HepG2 (cell line): ENCODE measurements around the gene ANKS1A. TPM values are rescaled to one million over a fixed set of nuclear protein-coding genes. Genes with fewer than 3 reads are reported as not detected.
A peak's percentile ranks its signal among the peaks of the same experiment; 100 is the strongest.

Experiments
- ASH2L ChIP-seq: fragments of 300-600, 200-600 bp; sonication (generic); IDR thresholded peaks from 2 replicates; pipeline ENCODE4 v1.7.0; 2017; ENCODE audit warnings: low read depth, mild to moderate bottlenecking, moderate library complexity, mixed read lengths, low read length; ENCODE audit not compliant: insufficient read length
- BCL3 ChIP-seq: sonication (generic); formaldehyde crosslinking; IDR thresholded peaks from 2 replicates; pipeline ENCODE4 v1.5.1; 2020; ENCODE audit warnings: mild to moderate bottlenecking, missing genetic modification reagents, moderate library complexity
- FOXO1 ChIP-seq: sonication (generic); formaldehyde crosslinking; IDR thresholded peaks from 2 replicates; pipeline ENCODE4 v1.4.0; 2020; ENCODE audit warnings: missing genetic modification reagents
- HIC2 ChIP-seq: sonication (generic); formaldehyde crosslinking; IDR thresholded peaks from 2 replicates; pipeline ENCODE4 v1.9.0; 2022; ENCODE audit warnings: low read depth, missing genetic modification reagents
- JUND ChIP-seq: sonication (generic); formaldehyde crosslinking; IDR thresholded peaks from 2 replicates; pipeline ENCODE4 v1.8.0; 2022; ENCODE audit warnings: mild to moderate bottlenecking, missing genetic modification reagents
- KDM5A ChIP-seq: fragments of 200-600 bp; sonication (generic); IDR thresholded peaks from 2 replicates; pipeline ENCODE4 v1.7.0; 2018; ENCODE audit warnings: antibody characterized with exemption, mild to moderate bottlenecking, low read length, borderline replicate concordance
- MED13 ChIP-seq: sonication (generic); formaldehyde crosslinking; IDR thresholded peaks from 2 replicates; pipeline ENCODE4 v1.5.0; 2020; ENCODE audit warnings: missing genetic modification reagents
- REL ChIP-seq: sonication (generic); formaldehyde crosslinking; conservative IDR thresholded peaks from 2 replicates; pipeline ENCODE4 v1.8.0; 2022; ENCODE audit warnings: mild to moderate bottlenecking, missing genetic modification reagents, moderate library complexity
- SALL1 ChIP-seq: sonication (generic); formaldehyde crosslinking; IDR thresholded peaks from 2 replicates; pipeline ENCODE4 v1.8.0; 2022; ENCODE audit warnings: mild to moderate bottlenecking, missing genetic modification reagents
- ZBTB46 ChIP-seq: sonication (generic); formaldehyde crosslinking; IDR thresholded peaks from 2 replicates; pipeline ENCODE4 v1.4.0; 2020; ENCODE audit warnings: mild to moderate bottlenecking, missing genetic modification reagents, borderline replicate concordance
- ZFP37 ChIP-seq: sonication (generic); formaldehyde crosslinking; IDR thresholded peaks from 2 replicates; pipeline ENCODE4 v1.4.0; 2020; ENCODE audit warnings: missing genetic modification reagents, borderline replicate concordance
- ZHX2 ChIP-seq, 2 experiments: sonication (generic) in 1 of 2; formaldehyde crosslinking in 1 of 2; IDR thresholded peaks; 2 replicates each; pipeline versions ENCODE4 v1.6.1 to v1.9.0; 2014 to 2022; ENCODE audit warnings: antibody characterized with exemption in 1 of 2, borderline replicate concordance in 1 of 2, inconsistent platforms in 1 of 2, low read depth in 1 of 2, missing genetic modification reagents in 1 of 2
- ZNF136 ChIP-seq: sonication (generic); formaldehyde crosslinking; IDR thresholded peaks from 2 replicates; pipeline ENCODE4 v1.8.1; 2022; ENCODE audit warnings: low read depth, mild to moderate bottlenecking, moderate library complexity, missing genetic modification reagents
- ZNF253 ChIP-seq: sonication (generic); formaldehyde crosslinking; IDR thresholded peaks from 2 replicates; pipeline ENCODE4 v1.8.0; 2022; ENCODE audit warnings: mild to moderate bottlenecking, missing genetic modification reagents, borderline replicate concordance
- ZNF367 ChIP-seq: sonication (generic); formaldehyde crosslinking; IDR thresholded peaks from 2 replicates; pipeline ENCODE4 v1.4.0; 2020; ENCODE audit warnings: missing genetic modification reagents, borderline replicate concordance
- ZNF552 ChIP-seq: sonication (generic); formaldehyde crosslinking; IDR thresholded peaks from 2 replicates; pipeline ENCODE4 v1.9.0; 2022; ENCODE audit warnings: missing genetic modification reagents, mild to moderate bottlenecking, borderline replicate concordance
- polyA plus RNA-seq, 8 experiments: library from polyadenylated mRNA; depleted of rRNA in 3 of 8; stranded (reverse) in 7 of 8; unstranded in 1 of 8; fragments of >200 nt; fragmentation: Illumina TruSeq in 4 of 8; extraction: Trizol in 4 of 8; gene quantifications; 2 replicates each; pipeline versions ENCODE4 v1.2.1 to v1.2.3, GENCODE V29; 2011 to 2016; ENCODE audit warnings: low read depth in 4 of 8, missing spikeins in 1 of 8, mixed read lengths in 1 of 8; ENCODE audit not compliant: insufficient read depth in 1 of 8
- total RNA-seq, 5 experiments: library from RNA; depleted of rRNA; stranded (reverse); fragments of >200 nt; fragmentation: Illumina TruSeq; extraction: Trizol; gene quantifications; 2 replicates each; pipeline ENCODE4 v1.2.3, GENCODE V29; 2016; ENCODE audit warnings: low read depth in 1 of 5

Gene ANKS1A
- total and polyA plus RNA-seq, 2 of the 13 experiments (the other 11 are each of a cell fraction or from before 2014, with no cell fraction given), result 7.2 to 15.1 TPM

GRCh38 chr6:34953061-34954025, 64.3 kb downstream of the ANKS1A start (continued):
- TF ChIP-seq ZBTB46 (CRISPR knock-in tag), result no peak
- TF ChIP-seq KDM5A, result 0 out of 2 replicates have a peak, but pooled peaks have one; percentile 29
- TF ChIP-seq REL, result no peak; the same call in 1 of the 2 replicates
- no peak for TF ChIP-seq ZNF552 (CRISPR knock-in tag)
- TF ChIP-seq ZHX2 (IDR thresholded peaks at IDR 0.05; ENCODE audit: low read depth), result peak; percentile 65; the same call in 1 of the 2 replicates
- no peak for TF ChIP-seq ZHX2 (CRISPR knock-in tag; IDR thresholded peaks at IDR 0.05; ENCODE audit: borderline replicate concordance)
- TF ChIP-seq ZFP37 (CRISPR knock-in tag), result no peak
- TF ChIP-seq JUND (CRISPR knock-in tag), result peak; percentile 99
- no peak; the same call in 1 of the 2 replicates for TF ChIP-seq ZNF136 (CRISPR knock-in tag)
- peak; percentile 93 for TF ChIP-seq FOXO1 (CRISPR knock-in tag)
- TF ChIP-seq ASH2L, result peak; percentile 89
- TF ChIP-seq SALL1 (CRISPR knock-in tag), result peak; percentile 77; the same call in 1 of the 2 replicates
- no peak for TF ChIP-seq ZNF367 (CRISPR knock-in tag)
- TF ChIP-seq MED13 (CRISPR knock-in tag), result no peak
- TF ChIP-seq HIC2 (CRISPR knock-in tag), result peak; percentile 75; the same call in 1 of the 2 replicates
- no peak for TF ChIP-seq ZNF253
- no peak for TF ChIP-seq BCL3
